Stomach (tissue), 9 donors: ENCODE results near the gene FARS2. TPM values are rescaled to one million over a fixed set of nuclear protein-coding genes. Genes with fewer than 3 reads are reported as not detected.

Experiments
- DNase-seq, 2 donors: peaks; one replicate each; pipeline versions ENCODE4 v3.0.0 to v3.0.0-alpha.2; 2013 to 2019
- H3K27ac ChIP-seq, 5 donors: fragments of 200-600 bp in 4 of 5; sonication (generic) in 4 of 5; one replicate each; pipeline ENCODE4 v1.5.1; 2013 to 2019; ENCODE audit warnings: mild to moderate bottlenecking in 1 of 5, moderate library complexity in 1 of 5
- H3K27me3 ChIP-seq, 3 donors: fragments of 200-600 bp; sonication (generic); one replicate each; pipeline ENCODE4 v1.5.1; 2017 to 2019; ENCODE audit warnings: mixed run types in 1 of 3
- H3K36me3 ChIP-seq, 4 donors: fragments of 200-600 bp; sonication (generic); 1 replicate in 3 of 4; 2 replicates in 1 of 4; pipeline ENCODE4 v1.5.1; 2016 to 2019
- H3K4me1 ChIP-seq, 4 donors: fragments of 200-600 bp; sonication (generic); one replicate each; pipeline ENCODE4 v1.5.1; 2016 to 2019
- H3K4me3 ChIP-seq, 4 donors: fragments of 200-600 bp; sonication (generic) in 3 of 4; one replicate each; pipeline ENCODE4 v1.5.1; 2016 to 2019; ENCODE audit warnings: mild to moderate bottlenecking in 1 of 4
- H3K9me3 ChIP-seq, 4 donors: fragments of 200-600 bp; sonication (generic); one replicate each; pipeline ENCODE4 v1.5.1; 2016 to 2019
- EP300 ChIP-seq: sonication (generic); formaldehyde crosslinking; IDR thresholded peaks from one replicate; pipeline ENCODE4 v1.6.1; 2017; ENCODE audit warnings: antibody characterized with exemption
- POLR2A ChIP-seq, 4 donors: fragments of 450-650 bp; IDR thresholded peaks; one replicate each; pipeline ENCODE4 v1.6.1; 2016; ENCODE audit warnings: antibody characterized with exemption in 4 of 4, control low read depth in 2 of 4, mild to moderate bottlenecking in 1 of 4, moderate library complexity in 1 of 4
- POLR2AphosphoS5 ChIP-seq, 3 donors: sonication (generic); formaldehyde crosslinking; IDR thresholded peaks; one replicate each; pipeline ENCODE4 v1.6.1; 2016; ENCODE audit warnings: antibody characterized with exemption in 3 of 3
- WGBS, 5 donors: extraction: QIAGEN DNeasy Blood & Tissue Kit in 3 of 5; methylation state at CpG; one replicate each; pipeline versions ENCODE4 v1.1.5 to v1.1.7; 2013 to 2018; 5-methylcytosine and 5-hydroxymethylcytosine counted together
- intact Hi-C: fragments of 100-400 bp; cut with DNase I; formaldehyde crosslinking; loops from one replicate; pipeline ENCODE4 v1.15.1; 2023; ENCODE audit warnings: low total_unique reads
- polyA plus RNA-seq, 3 donors: library from polyadenylated mRNA; stranded (reverse); fragments of 200-250 nt; gene quantifications; one replicate each; pipeline ENCODE4 v1.2.3, GENCODE V29; 2013
- total RNA-seq, 5 donors: library from RNA; depleted of rRNA; stranded (reverse); fragments of >200 nt; gene quantifications; one replicate each; pipeline versions ENCODE4 v1.1.0 to v1.2.3, GENCODE V29; 2014 to 2016
- TF ChIP-seq, protein P1 (sequence below), 7 experiments: fragments of 450-650 bp in 4 of 7; fragments of 200-600 bp in 3 of 7; sonication (generic) in 3 of 7; IDR thresholded peaks; one replicate each; pipeline ENCODE4 v1.5.1; 2016 to 2019; ENCODE audit warnings: antibody characterized with exemption in 7 of 7, control low read depth in 2 of 7, mild to moderate bottlenecking in 1 of 7
- donor health status: healthy with polysubstance abuse.
- donor health status: Bipolar disorder and iron deficiency.
- donor health status: healthy.

The FARS2 gene
- total and polyA plus RNA-seq, 8 donors: 3.8 to 47.8 (median 15.9) TPM

DNA sequence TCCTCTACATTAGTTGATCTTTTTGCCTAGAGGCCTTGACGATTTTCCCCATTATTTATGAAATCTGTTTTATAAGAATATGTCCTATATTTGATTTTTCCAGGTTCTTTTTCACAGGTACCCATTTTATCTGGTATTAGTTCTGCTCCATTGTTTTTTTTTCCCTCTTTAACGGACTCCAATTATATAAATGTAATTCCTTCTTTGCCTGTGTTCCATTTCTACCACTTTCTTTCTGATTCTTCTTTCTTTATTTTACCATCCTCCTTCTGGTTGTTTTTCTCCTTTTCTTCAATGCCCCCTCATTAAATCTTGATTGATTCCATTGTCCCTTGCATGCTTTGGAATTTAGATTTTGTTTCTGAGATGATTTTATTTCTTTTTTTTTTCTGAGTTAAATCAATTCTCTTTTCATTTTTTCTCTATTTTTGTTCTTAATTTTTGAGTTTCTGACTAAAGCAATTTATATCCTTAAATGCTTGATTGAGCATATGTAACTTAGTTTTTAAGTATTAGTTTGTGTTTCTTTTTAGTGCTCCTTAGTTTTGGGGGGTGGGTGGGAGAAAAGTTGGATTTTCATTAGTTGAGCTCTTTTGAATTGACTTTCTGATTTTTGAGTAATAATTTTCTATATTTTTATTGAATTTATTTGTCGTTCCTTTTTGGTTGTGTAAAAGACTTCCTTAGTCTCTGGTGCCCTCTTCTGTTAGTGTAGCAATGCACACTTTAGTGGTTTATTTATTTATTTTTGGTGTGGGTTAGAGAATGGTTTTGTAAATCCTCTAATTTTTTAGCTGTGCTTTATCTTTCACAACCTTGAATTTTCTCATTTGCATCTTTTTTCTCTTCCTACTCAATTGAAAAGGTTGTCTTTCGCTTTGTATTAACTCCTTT lies 140.8 kb downstream of the FARS2 start:
- intact Hi-C loops: no loop called here
- TF ChIP-seq POLR2A (IDR thresholded peaks at IDR 0.05): no peak
- TF ChIP-seq, protein P1, sequence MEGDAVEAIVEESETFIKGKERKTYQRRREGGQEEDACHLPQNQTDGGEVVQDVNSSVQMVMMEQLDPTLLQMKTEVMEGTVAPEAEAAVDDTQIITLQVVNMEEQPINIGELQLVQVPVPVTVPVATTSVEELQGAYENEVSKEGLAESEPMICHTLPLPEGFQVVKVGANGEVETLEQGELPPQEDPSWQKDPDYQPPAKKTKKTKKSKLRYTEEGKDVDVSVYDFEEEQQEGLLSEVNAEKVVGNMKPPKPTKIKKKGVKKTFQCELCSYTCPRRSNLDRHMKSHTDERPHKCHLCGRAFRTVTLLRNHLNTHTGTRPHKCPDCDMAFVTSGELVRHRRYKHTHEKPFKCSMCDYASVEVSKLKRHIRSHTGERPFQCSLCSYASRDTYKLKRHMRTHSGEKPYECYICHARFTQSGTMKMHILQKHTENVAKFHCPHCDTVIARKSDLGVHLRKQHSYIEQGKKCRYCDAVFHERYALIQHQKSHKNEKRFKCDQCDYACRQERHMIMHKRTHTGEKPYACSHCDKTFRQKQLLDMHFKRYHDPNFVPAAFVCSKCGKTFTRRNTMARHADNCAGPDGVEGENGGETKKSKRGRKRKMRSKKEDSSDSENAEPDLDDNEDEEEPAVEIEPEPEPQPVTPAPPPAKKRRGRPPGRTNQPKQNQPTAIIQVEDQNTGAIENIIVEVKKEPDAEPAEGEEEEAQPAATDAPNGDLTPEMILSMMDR (IDR thresholded peaks at IDR 0.05): no peak
- no peak for TF ChIP-seq POLR2AphosphoS5 (IDR thresholded peaks at IDR 0.05)
- no peak for TF ChIP-seq EP300
- peaks cover 0 to 8% (median 3%) of the 10 kb centered on the region in 4 donors for H3K9me3 ChIP-seq
- WGBS, 5 donors: 87 to 89% (median 88%) methylated on average over 4 of the region's 4 CpGs
- no peak overlapping the region for H3K27ac ChIP-seq
- H3K27me3 ChIP-seq: no peaks in the 10 kb centered on the region
- no peak overlapping the region for H3K4me3 ChIP-seq
- no peaks in the 10 kb centered on the region for H3K36me3 ChIP-seq
- DNase-seq: no peak
- no peaks in the 10 kb centered on the region for H3K4me1 ChIP-seq

DNA sequence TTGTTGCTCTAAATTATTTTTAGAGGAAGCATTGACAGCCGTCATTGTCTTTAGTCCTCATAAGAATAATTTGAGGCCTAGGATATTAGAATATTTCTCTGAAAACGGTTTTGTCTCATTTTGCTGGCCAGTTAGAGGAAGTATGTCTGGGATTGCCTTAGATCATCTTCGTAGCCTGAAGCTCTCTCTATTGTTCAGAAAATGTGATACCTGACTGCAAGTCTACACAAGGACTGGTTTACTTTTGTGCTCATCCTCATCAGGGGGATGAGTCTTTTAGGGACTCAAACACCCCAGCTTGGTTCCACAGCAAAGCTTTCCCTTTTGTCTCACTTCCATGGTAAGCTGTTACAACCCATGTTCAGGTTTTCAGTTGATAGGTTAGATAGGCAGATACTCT lies 141.8 kb downstream of the FARS2 start:
- intact Hi-C loops: no loop called here
- H3K9me3 ChIP-seq: peaks cover 0 to 8% (median 3%) of the 10 kb centered on the region in 4 donors
- DNase-seq: no peak

DNA sequence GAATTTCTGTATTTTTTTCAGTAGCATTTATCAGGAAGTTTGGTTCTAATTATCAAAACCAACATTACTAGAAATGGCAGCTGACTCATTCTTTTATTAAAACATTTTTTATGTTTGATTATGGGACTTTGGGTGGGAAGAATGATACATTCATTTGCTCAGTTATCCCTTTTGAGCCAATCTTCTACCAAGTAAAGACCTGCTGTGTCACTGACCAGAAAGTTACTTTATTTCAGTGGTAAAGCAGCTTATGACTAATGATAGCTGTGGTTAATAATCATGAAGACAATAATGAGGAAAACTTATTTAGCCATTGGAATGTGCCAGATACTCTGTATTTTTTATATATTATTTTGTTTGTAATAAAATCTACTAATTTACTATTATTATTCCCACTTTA lies 142.3 kb downstream of the FARS2 start:
- H3K4me1 ChIP-seq: no peaks in the 10 kb centered on the region
- TF ChIP-seq, protein P1 (IDR thresholded peaks at IDR 0.05): no peak
- TF ChIP-seq POLR2A (IDR thresholded peaks at IDR 0.05) (no peak), EP300 (no peak), POLR2AphosphoS5 (IDR thresholded peaks at IDR 0.05) (no peak)
- peaks cover 0 to 6% (median 4%) of the 10 kb centered on the region in 4 donors for H3K36me3 ChIP-seq
- intact Hi-C loops: no loop called here
- H3K27ac ChIP-seq: no peak overlapping the region
- peaks cover 0 to 8% (median 3%) of the 10 kb centered on the region in 4 donors for H3K9me3 ChIP-seq
- H3K27me3 ChIP-seq: no peaks in the 10 kb centered on the region
- no peak overlapping the region for H3K4me3 ChIP-seq
- no peak for DNase-seq

More for the DNA sequence above, 141.8 kb downstream of the FARS2 start:
- Histone ChIP-seq H3K4me1 (no peaks in the 10 kb centered on the region), H3K27me3 (no peaks in the 10 kb centered on the region), H3K36me3 (peaks cover 0 to 2% (median under 1%) of the 10 kb centered on the region in 4 donors), H3K4me3 (no peak overlapping the region), H3K27ac (no peak overlapping the region)
- TF ChIP-seq POLR2AphosphoS5 (IDR thresholded peaks at IDR 0.05) (no peak), EP300 (no peak), POLR2A (IDR thresholded peaks at IDR 0.05) (no peak)
- TF ChIP-seq, protein P1 (IDR thresholded peaks at IDR 0.05): no peak
- 73 to 80% (median 75%) methylated on average over 3 of the region's 3 CpGs for WGBS, 5 donors

DNA sequence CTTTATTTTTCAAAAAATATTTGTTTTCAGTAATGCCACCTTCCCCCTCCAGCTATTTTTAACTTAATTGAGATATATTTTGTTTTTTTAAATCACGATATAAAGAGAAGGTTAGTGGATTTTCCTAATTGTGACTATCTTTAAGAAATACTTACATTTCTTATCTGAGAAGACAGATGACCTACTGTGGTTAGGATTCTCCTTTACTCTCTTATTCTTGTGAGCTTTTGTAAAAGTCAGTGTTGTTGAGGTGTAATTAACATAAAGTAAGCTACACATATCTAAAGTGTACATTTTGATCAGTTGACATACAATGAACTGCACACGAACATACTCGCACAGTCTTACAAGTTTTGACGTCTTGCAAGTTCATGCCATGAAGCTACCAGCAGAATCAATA lies 144.7 kb downstream of the FARS2 start:
- Histone ChIP-seq H3K27ac (no peak overlapping the region), H3K4me3 (no peak overlapping the region), H3K27me3 (no peaks in the 10 kb centered on the region), H3K9me3 (peaks cover 0 to 8% (median 3%) of the 10 kb centered on the region in 4 donors), H3K4me1 (no peaks in the 10 kb centered on the region), H3K36me3 (peaks cover 0 to 6% (median 4%) of the 10 kb centered on the region in 4 donors)
- intact Hi-C loops: no loop called here
- TF ChIP-seq, protein P1 (IDR thresholded peaks at IDR 0.05): no peak
- TF ChIP-seq EP300: no peak
- no peak for TF ChIP-seq POLR2AphosphoS5 (IDR thresholded peaks at IDR 0.05)
- no peak for TF ChIP-seq POLR2A (IDR thresholded peaks at IDR 0.05)
- 94 to 97% (median 96%) methylated on average over 4 of the region's 4 CpGs for WGBS, 5 donors
- no peak for DNase-seq
